ENCODE data around the gene NPVF. TPM values are rescaled to one million over a fixed set of nuclear protein-coding genes. Genes with fewer than 3 reads are reported as not detected.

NPVF gene
- total RNA-seq, 1 donor from 2014 or later = not detected

GRCh38 chr7:25244254-25245033 is 16.2 kb upstream of the NPVF start:
- Histone ChIP-seq H3K4me3 (no peak overlapping the region), H3K4me1 (peaks cover 14% of the 10 kb centered on the region), H3K27me3 (no peaks in the 10 kb centered on the region), H3K27ac (no peak overlapping the region), H3K9me3 (no peaks in the 10 kb centered on the region), H3K36me3 (no peaks in the 10 kb centered on the region)
- TF ChIP-seq POLR2A (IDR thresholded peaks at IDR 0.05) = no peak
- TF ChIP-seq, protein P1, sequence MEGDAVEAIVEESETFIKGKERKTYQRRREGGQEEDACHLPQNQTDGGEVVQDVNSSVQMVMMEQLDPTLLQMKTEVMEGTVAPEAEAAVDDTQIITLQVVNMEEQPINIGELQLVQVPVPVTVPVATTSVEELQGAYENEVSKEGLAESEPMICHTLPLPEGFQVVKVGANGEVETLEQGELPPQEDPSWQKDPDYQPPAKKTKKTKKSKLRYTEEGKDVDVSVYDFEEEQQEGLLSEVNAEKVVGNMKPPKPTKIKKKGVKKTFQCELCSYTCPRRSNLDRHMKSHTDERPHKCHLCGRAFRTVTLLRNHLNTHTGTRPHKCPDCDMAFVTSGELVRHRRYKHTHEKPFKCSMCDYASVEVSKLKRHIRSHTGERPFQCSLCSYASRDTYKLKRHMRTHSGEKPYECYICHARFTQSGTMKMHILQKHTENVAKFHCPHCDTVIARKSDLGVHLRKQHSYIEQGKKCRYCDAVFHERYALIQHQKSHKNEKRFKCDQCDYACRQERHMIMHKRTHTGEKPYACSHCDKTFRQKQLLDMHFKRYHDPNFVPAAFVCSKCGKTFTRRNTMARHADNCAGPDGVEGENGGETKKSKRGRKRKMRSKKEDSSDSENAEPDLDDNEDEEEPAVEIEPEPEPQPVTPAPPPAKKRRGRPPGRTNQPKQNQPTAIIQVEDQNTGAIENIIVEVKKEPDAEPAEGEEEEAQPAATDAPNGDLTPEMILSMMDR (IDR thresholded peaks at IDR 0.05) = no peak
- intact Hi-C loops (cut with DNase I) = no loop called here
- no peak for DNase-seq (ENCODE audit: extremely low spot score in 2 of 2)

DNA sequence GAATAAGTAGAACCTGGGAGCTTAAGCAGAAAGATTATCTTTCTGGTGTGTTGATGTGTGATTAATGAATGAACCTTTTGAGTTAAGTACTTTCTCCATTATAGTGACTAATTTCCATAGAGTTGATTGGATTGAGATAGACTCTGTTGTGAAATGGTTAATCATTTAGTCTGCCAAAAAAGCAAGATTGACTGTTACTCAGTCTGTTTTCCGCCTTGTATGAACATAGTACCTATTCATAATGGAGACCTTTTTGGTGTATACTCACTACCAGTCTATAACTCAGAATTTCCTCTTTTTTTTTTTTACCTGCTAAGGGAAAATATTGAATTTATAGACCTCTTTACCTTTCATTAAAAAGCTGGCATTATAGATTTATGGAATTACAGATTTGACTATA is 14.4 kb upstream of the NPVF start:
- DNase-seq (ENCODE audit: extremely low spot score in 2 of 2) = no peak
- Histone ChIP-seq H3K27me3 (no peaks in the 10 kb centered on the region), H3K9me3 (no peaks in the 10 kb centered on the region), H3K27ac (no peak overlapping the region), H3K4me1 (peaks cover 14% of the 10 kb centered on the region), H3K4me3 (no peak overlapping the region), H3K36me3 (no peaks in the 10 kb centered on the region)
- intact Hi-C loops (cut with DNase I) = no loop called here
- TF ChIP-seq POLR2A (IDR thresholded peaks at IDR 0.05) (no peak), POLR2AphosphoS5 (IDR thresholded peaks at IDR 0.05; ENCODE audit: insufficient read depth in 1 of 2, low read depth in 1 of 2) (no peak)
- TF ChIP-seq, protein P1 (IDR thresholded peaks at IDR 0.05) = no peak

- no peak for DNase-seq (ENCODE audit: extremely low spot score in 2 of 2)
- Histone ChIP-seq H3K4me3 (no peak overlapping the region), H3K4me1 (peaks cover 14% of the 10 kb centered on the region), H3K27me3 (no peaks in the 10 kb centered on the region), H3K9me3 (no peaks in the 10 kb centered on the region), H3K36me3 (no peaks in the 10 kb centered on the region), H3K27ac (no peak overlapping the region)
- TF ChIP-seq POLR2AphosphoS5 (IDR thresholded peaks at IDR 0.05; ENCODE audit: insufficient read depth in 1 of 2, low read depth in 1 of 2) (no peak), POLR2A (IDR thresholded peaks at IDR 0.05) (no peak)
- TF ChIP-seq, protein P1 (IDR thresholded peaks at IDR 0.05) = no peak
- intact Hi-C loops (cut with DNase I) = no loop called here
Measured at GRCh38 chr7:25240896-25241295, 12.6 kb upstream of the NPVF start.

- intact Hi-C loops (cut with DNase I) = no loop called here
- Histone ChIP-seq H3K4me1 (peaks cover 14% of the 10 kb centered on the region), H3K4me3 (no peak overlapping the region), H3K27me3 (no peaks in the 10 kb centered on the region), H3K36me3 (no peaks in the 10 kb centered on the region), H3K9me3 (no peaks in the 10 kb centered on the region), H3K27ac (no peak overlapping the region)
- TF ChIP-seq POLR2A (IDR thresholded peaks at IDR 0.05) (no peak), POLR2AphosphoS5 (IDR thresholded peaks at IDR 0.05; ENCODE audit: insufficient read depth in 1 of 2, low read depth in 1 of 2) (no peak)
- TF ChIP-seq, protein P1 (IDR thresholded peaks at IDR 0.05) = no peak
- DNase-seq (ENCODE audit: extremely low spot score in 2 of 2) = no peak
Measured at GRCh38 chr7:25240340-25240739, 12.1 kb upstream of the NPVF start.

DNA sequence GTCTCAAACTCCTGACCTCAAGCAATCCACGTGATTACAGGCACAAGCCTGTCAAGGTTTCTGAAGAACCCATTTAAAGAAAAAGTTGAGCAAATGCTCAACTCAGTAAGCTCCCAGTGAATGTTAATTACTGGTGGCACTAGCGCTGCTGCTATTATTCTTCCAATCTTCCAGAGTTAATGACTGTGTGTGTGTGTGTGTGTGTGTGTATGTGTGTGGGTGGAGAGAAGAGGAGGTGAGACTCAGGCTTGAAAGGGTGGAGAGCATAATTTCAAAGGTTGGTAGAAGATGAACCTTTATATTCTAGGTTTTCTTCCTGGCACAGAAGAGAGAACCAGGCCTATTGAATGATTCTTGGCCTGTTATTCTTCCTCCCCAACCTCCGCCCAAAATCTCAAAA is 11.6 kb upstream of the NPVF start:
- DNase-seq (ENCODE audit: extremely low spot score in 2 of 2) = no peak
- Histone ChIP-seq H3K4me3 (no peak overlapping the region), H3K27me3 (no peaks in the 10 kb centered on the region), H3K27ac (no peak overlapping the region), H3K9me3 (no peaks in the 10 kb centered on the region), H3K4me1 (peaks cover 14% of the 10 kb centered on the region), H3K36me3 (no peaks in the 10 kb centered on the region)
- TF ChIP-seq POLR2A (IDR thresholded peaks at IDR 0.05) (no peak), POLR2AphosphoS5 (IDR thresholded peaks at IDR 0.05; ENCODE audit: insufficient read depth in 1 of 2, low read depth in 1 of 2) (no peak)
- TF ChIP-seq, protein P1 (IDR thresholded peaks at IDR 0.05) = no peak
- intact Hi-C loops (cut with DNase I) = no loop called here
